Gastrocnemius medialis (tissue), 4 donors: ENCODE measurements around the gene ARHGAP42.

Experiments used
- POLR2A ChIP-seq, 2 donors: fragments of 450-650 bp; IDR thresholded peaks; one replicate each; pipeline ENCODE4 v1.6.1; 2017; ENCODE audit warnings: antibody characterized with exemption in 2 of 2, mild to moderate bottlenecking in 2 of 2, moderate library complexity in 2 of 2
- TF ChIP-seq, protein P1 (sequence below), 5 experiments: fragments of 450-650 bp in 3 of 5; fragments of 200-600 bp in 2 of 5; sonication (generic) in 2 of 5; IDR thresholded peaks in 4 of 5; conservative IDR thresholded peaks in 1 of 5; 1 replicate in 4 of 5; 2 replicates in 1 of 5; pipeline ENCODE4 v1.5.1; 2016 to 2019; ENCODE audit warnings: antibody characterized with exemption in 5 of 5, mild to moderate bottlenecking in 3 of 5, moderate library complexity in 3 of 5

DNA sequence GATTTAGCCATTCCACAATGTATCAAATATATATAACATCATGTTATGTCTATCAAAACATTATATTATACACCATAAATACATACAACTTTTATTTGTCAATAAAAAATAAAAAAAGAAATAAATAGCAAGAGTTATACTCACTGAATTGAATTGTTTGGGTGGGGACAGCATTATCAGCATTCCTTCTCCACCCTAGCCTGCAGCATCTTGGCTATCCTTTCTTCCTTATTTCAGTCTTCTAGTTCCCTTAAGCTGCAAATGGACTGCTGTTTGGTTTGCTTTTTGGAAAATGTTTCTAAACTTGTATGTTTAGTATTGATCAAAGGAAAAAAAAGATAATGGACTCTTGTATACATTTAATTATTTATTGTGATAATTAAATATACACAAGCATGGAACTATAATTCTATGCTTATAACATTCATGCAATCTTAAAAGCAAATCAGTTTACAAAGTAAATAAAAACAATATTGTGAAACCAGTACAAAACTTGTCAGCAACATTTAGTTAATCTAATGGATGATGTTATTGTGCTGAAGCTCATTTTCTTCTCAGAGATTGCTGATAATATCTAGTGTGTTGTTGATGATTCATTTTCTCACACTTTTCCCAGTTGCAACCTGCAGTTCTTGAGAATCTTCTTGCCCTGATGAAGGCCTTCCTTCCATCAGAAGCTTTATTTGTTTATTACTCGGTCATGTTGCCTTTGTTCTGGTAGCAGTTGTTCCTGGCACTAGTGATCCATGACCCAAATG lies 5.0 kb downstream of the ARHGAP42 start:
- TF ChIP-seq, protein P1, sequence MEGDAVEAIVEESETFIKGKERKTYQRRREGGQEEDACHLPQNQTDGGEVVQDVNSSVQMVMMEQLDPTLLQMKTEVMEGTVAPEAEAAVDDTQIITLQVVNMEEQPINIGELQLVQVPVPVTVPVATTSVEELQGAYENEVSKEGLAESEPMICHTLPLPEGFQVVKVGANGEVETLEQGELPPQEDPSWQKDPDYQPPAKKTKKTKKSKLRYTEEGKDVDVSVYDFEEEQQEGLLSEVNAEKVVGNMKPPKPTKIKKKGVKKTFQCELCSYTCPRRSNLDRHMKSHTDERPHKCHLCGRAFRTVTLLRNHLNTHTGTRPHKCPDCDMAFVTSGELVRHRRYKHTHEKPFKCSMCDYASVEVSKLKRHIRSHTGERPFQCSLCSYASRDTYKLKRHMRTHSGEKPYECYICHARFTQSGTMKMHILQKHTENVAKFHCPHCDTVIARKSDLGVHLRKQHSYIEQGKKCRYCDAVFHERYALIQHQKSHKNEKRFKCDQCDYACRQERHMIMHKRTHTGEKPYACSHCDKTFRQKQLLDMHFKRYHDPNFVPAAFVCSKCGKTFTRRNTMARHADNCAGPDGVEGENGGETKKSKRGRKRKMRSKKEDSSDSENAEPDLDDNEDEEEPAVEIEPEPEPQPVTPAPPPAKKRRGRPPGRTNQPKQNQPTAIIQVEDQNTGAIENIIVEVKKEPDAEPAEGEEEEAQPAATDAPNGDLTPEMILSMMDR (IDR thresholded peaks at IDR 0.05 in 4 of 5, conservative IDR thresholded peaks at IDR 0.05 in 1 of 5): no peak
- TF ChIP-seq POLR2A (IDR thresholded peaks at IDR 0.05): no peak
